ENCODE results near the gene DHRS4L2. TPM values are rescaled to one million over a fixed set of nuclear protein-coding genes. Genes with fewer than 3 reads are reported as not detected.
A peak's percentile ranks its signal among the peaks of the same experiment; 100 is the strongest.
"Not testable (repeated sequence)": the region's sequence is repeated elsewhere in the genome, so short reads cannot be mapped to it uniquely, and the experiment has no call there.

Gene DHRS4L2
- total RNA-seq, 1 donor from 2014 or later: 24.9 TPM

GRCh38 chr14:24036169-24036962 lies 47.6 kb downstream of the DHRS4L2 start:
- intact Hi-C loops (cut with micrococcal nuclease): loop anchor here (1.0 to 5.0 kb wide), 2 partner anchors 22 to 49 kb away; partner anchors contain the start of gene DHRS4L2
- Mint-ChIP-seq H3K4me1 (ENCODE audit: low read depth) (peaks cover 10% of the 10 kb centered on the region), H3K36me3 (ENCODE audit: low read depth) (peaks cover 2% of the 10 kb centered on the region), H3K27me3 (ENCODE audit: low read depth) (no peaks in the 10 kb centered on the region), H3K9me3 (peaks cover 19% of the 10 kb centered on the region), H3K4me3 (ENCODE audit: low read depth) (peak overlapping the region; percentile 94), H3K27ac (peak overlapping the region; percentile 88)
- peak; percentile 65 for DNase-seq (ENCODE audit: low spot score)

DNA sequence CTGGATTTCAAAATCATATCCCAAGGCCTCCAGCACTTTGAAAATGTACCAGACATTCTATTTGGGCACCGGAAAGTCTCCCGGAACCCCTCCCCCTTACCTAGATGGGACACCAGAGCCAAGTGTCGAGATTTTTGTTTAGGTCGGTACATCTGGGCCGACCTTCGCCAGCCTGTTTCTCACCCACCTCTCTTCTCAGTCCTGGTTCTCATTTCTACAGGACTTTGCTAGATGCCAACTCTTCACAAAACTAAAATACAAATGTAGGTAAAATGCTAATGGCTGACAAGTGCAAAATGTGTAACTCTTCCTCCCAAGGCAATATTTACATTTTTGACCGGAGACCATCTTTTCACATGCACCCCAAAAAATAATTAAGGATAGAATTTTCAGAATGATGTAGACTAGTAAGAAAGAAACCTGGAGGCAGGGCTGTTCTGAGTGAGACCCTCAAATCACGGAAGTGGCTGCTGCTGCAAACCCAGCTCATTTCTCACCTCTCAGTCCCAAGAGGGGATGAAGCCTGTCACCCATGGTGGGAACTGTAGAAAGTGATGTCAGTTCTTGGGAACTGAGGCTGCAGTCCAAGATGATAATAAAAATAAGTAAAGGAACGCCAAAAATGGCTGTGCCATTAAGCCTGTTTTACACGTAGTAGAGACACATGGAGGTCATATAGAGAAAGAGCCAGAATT lies 48.4 kb downstream of the DHRS4L2 start:
- intact Hi-C loops (cut with micrococcal nuclease): loop anchor here (1.0 to 5.0 kb wide), 2 partner anchors 23 to 50 kb away; partner anchors contain the start of gene DHRS4L2
- peaks cover 10% of the 10 kb centered on the region for H3K4me1 Mint-ChIP-seq (ENCODE audit: low read depth)
- not testable (repeated sequence) for H3K36me3 Mint-ChIP-seq (ENCODE audit: low read depth); DNase-seq (ENCODE audit: low spot score); H3K27me3 Mint-ChIP-seq (ENCODE audit: low read depth)
- peak overlapping the region; percentile 88 for H3K27ac Mint-ChIP-seq
- peak overlapping the region; percentile 94 for H3K4me3 Mint-ChIP-seq (ENCODE audit: low read depth)
- peaks cover 11% of the 10 kb centered on the region for H3K9me3 Mint-ChIP-seq

DNA sequence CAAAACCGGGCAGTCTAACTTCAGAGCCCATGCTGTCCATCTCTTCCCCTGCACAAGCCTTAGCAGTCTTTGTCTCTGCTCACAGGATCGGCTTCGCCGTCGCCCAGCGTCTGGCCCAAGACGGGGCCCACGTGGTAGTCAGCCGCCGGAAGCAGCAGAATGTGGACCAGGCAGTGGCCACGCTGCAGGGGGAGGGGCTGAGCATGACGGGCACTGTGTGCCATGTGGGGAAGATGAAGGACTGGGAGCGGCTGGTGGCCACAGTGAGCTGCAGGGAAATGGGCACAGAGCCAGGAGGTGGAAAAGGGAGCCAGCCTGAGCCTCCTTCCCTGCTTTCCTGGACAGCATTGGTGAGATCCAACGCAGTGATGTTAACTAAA lies 48.9 kb downstream of the DHRS4L2 start:
- H3K27me3 Mint-ChIP-seq (ENCODE audit: low read depth): peaks cover 3% of the 10 kb centered on the region
- peaks cover 6% of the 10 kb centered on the region for H3K9me3 Mint-ChIP-seq
- no peak for DNase-seq (ENCODE audit: low spot score)
- intact Hi-C loops (cut with micrococcal nuclease): loop anchor here (5.0 kb wide), 1 partner anchor 50 kb away; the partner anchor contains the start of gene DHRS4L2
- H3K27ac Mint-ChIP-seq: no peak overlapping the region
- peaks cover 10% of the 10 kb centered on the region for H3K4me1 Mint-ChIP-seq (ENCODE audit: low read depth)
- H3K4me3 Mint-ChIP-seq (ENCODE audit: low read depth): no peak overlapping the region
- no peaks in the 10 kb centered on the region for H3K36me3 Mint-ChIP-seq (ENCODE audit: low read depth)

- Mint-ChIP-seq H3K36me3 (ENCODE audit: low read depth) (no peaks in the 10 kb centered on the region), H3K9me3 (no peaks in the 10 kb centered on the region), H3K27ac (no peak overlapping the region), H3K4me3 (ENCODE audit: low read depth) (no peak overlapping the region), H3K27me3 (ENCODE audit: low read depth) (peaks cover 6% of the 10 kb centered on the region), H3K4me1 (ENCODE audit: low read depth) (peaks cover 10% of the 10 kb centered on the region)
- DNase-seq (ENCODE audit: low spot score): no peak
- intact Hi-C loops (cut with micrococcal nuclease): loop anchor here (5.0 kb wide), 1 partner anchor 51 kb away; the partner anchor contains the start of gene DHRS4L2
These were observed 50.0 kb downstream of the DHRS4L2 start for GRCh38 chr14:24038686-24039085.

- H3K4me3 Mint-ChIP-seq (ENCODE audit: low read depth): no peak overlapping the region
- no peaks in the 10 kb centered on the region for H3K9me3 Mint-ChIP-seq
- intact Hi-C loops (cut with micrococcal nuclease): no loop called here
- H3K27ac Mint-ChIP-seq: no peak overlapping the region
- H3K4me1 Mint-ChIP-seq (ENCODE audit: low read depth): peaks cover 9% of the 10 kb centered on the region
- H3K27me3 Mint-ChIP-seq (ENCODE audit: low read depth): peaks cover 9% of the 10 kb centered on the region
- DNase-seq (ENCODE audit: low spot score): no peak
- H3K36me3 Mint-ChIP-seq (ENCODE audit: low read depth): no peaks in the 10 kb centered on the region
These were observed 52.0 kb downstream of the DHRS4L2 start for GRCh38 chr14:24040692-24041091.

DNA sequence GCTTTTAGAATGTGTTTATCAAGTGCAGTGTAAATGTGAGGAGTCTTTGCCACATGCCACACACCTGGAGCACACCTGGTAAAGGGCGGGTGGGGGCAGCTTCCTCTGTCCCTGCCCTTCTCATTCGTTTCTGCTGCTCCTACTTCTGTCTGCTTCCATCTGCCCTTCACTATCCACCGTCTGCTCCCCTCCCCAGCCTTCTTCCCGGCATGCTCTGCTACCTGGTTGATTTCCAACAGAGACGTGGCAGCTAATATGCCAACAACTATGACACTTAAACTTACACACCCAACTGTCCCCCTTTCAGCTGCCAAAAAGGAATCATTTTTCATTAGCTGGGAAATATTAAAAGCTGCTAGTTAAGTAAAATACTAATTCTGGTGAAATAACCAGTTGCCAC lies 54.0 kb downstream of the DHRS4L2 start:
- H3K9me3 Mint-ChIP-seq: no peaks in the 10 kb centered on the region
- H3K36me3 Mint-ChIP-seq (ENCODE audit: low read depth): no peaks in the 10 kb centered on the region
- H3K4me1 Mint-ChIP-seq (ENCODE audit: low read depth): no peaks in the 10 kb centered on the region
- H3K27ac Mint-ChIP-seq: no peak overlapping the region
- intact Hi-C loops (cut with micrococcal nuclease): no loop called here
- H3K4me3 Mint-ChIP-seq (ENCODE audit: low read depth): no peak overlapping the region
- DNase-seq (ENCODE audit: low spot score): no peak
- H3K27me3 Mint-ChIP-seq (ENCODE audit: low read depth): peaks cover 18% of the 10 kb centered on the region

DNA sequence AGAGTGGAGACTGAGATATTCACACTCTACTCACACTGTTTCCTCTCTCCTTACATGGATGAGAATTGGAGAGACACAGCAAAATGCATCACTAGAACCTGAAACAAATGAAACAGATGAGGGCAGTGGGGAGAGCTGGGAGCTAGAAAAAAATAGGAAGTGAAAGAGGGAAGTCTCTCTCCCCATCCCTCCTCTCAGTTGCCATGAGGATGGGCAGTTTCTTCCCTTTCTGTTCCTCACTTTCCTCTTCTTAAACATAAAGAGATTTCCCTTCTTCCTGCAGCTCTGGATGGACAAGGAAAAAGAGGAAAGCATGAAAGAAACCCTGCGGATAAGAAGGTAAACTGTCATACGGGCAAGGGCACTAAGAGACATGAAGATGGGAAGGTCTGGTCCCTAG lies 60.3 kb downstream of the DHRS4L2 start:
- intact Hi-C loops (cut with micrococcal nuclease); DNase-seq (ENCODE audit: low spot score); H3K36me3 Mint-ChIP-seq (ENCODE audit: low read depth); H3K9me3 Mint-ChIP-seq; H3K27ac Mint-ChIP-seq; H3K4me3 Mint-ChIP-seq (ENCODE audit: low read depth): not testable (repeated sequence)
- H3K4me1 Mint-ChIP-seq (ENCODE audit: low read depth): peaks cover 17% of the 10 kb centered on the region
- H3K27me3 Mint-ChIP-seq (ENCODE audit: low read depth): peaks cover 36% of the 10 kb centered on the region

DNA sequence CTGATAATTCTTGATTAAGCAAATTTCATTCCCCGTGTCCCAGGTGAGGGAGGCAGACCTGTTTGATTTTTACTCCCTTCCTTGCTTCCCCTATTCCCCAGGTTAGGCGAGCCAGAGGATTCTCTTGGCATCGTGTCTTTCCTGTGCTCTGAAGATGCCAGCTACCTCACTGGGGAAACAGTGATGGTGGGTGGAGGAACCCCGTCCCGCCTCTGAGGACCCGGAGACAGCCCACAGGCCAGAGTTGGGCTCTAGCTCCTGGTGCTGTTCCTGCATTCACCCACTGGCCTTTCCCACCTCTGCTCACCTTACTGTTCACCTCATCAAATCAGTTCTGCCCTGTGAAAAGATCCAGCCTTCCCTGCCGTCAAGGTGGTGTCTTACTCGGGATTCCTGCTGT lies 62.0 kb downstream of the DHRS4L2 start:
- H3K9me3 Mint-ChIP-seq; H3K36me3 Mint-ChIP-seq (ENCODE audit: low read depth); DNase-seq (ENCODE audit: low spot score); H3K27ac Mint-ChIP-seq; intact Hi-C loops (cut with micrococcal nuclease): not testable (repeated sequence)
- Mint-ChIP-seq H3K4me3 (ENCODE audit: low read depth) (peak overlapping the region; percentile 75), H3K4me1 (ENCODE audit: low read depth) (peaks cover 17% of the 10 kb centered on the region), H3K27me3 (ENCODE audit: low read depth) (peaks cover 31% of the 10 kb centered on the region)

DNA sequence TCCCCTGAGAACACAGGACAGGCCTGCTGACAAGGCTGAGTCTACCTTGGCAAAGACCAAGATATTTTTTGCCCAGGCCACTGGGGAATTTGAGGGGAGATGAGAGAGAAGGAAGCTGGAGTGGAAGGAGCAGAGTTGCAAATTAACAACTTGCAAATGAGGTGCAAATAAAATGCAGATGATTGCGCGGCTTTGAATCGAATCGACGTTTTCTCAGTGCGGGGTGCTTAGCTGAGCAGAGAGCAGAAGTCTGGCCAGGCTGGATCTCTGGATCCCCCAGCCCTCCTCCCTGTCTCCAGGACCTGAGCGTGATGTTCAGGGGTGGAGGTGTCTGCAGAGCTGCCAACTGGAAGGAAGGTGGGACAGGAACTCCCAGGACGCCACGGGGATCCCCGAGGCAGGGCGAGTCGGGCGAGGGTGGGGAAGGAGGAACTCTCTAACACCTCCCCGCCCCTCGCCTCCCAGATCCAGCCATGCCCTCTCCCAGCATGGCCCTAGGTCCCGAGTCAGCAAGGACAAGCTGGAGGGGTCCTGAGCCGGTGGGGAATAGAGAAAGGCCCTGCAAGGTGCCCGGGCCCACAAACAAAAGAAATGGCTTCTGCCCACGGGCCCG lies 62.6 kb downstream of the DHRS4L2 start:
- no peaks in the 10 kb centered on the region for H3K36me3 Mint-ChIP-seq (ENCODE audit: low read depth)
- peak overlapping the region; percentile 75 for H3K4me3 Mint-ChIP-seq (ENCODE audit: low read depth)
- H3K27ac Mint-ChIP-seq: peak overlapping the region; percentile 9
- no peak for DNase-seq (ENCODE audit: low spot score)
- intact Hi-C loops (cut with micrococcal nuclease): no loop called here
- no peaks in the 10 kb centered on the region for H3K9me3 Mint-ChIP-seq
- peaks cover 28% of the 10 kb centered on the region for H3K27me3 Mint-ChIP-seq (ENCODE audit: low read depth)
- H3K4me1 Mint-ChIP-seq (ENCODE audit: low read depth): peaks cover 17% of the 10 kb centered on the region

GRCh38 chr14:24051789-24052655 lies 63.3 kb downstream of the DHRS4L2 start, which contains the start of gene CARMIL3:
Gene CARMIL3, plus strand, starts transcription at chr14:24052009. Its CDS starts 145 bp downstream, at chr14:24052154.
- Mint-ChIP-seq H3K4me3 (ENCODE audit: low read depth) (peak within 1 kb of the TSS; percentile 79), H3K27me3 (ENCODE audit: low read depth) (peaks cover 24% of the 10 kb centered on the region), H3K9me3 (no peaks in the 10 kb centered on the region), H3K27ac (peak within 1 kb of the TSS; percentile 61), H3K4me1 (ENCODE audit: low read depth) (peaks cover 17% of the 10 kb centered on the region), H3K36me3 (ENCODE audit: low read depth) (no peaks in the 10 kb centered on the region)
- intact Hi-C loops (cut with micrococcal nuclease): loop anchor here (1.0 to 2.0 kb wide), 2 partner anchors 62 to 63 kb away; partner anchors contain the start of genes DCAF11, DHRS4L2 and NRL
- peak; percentile 58 for DNase-seq (ENCODE audit: low spot score)

DNA sequence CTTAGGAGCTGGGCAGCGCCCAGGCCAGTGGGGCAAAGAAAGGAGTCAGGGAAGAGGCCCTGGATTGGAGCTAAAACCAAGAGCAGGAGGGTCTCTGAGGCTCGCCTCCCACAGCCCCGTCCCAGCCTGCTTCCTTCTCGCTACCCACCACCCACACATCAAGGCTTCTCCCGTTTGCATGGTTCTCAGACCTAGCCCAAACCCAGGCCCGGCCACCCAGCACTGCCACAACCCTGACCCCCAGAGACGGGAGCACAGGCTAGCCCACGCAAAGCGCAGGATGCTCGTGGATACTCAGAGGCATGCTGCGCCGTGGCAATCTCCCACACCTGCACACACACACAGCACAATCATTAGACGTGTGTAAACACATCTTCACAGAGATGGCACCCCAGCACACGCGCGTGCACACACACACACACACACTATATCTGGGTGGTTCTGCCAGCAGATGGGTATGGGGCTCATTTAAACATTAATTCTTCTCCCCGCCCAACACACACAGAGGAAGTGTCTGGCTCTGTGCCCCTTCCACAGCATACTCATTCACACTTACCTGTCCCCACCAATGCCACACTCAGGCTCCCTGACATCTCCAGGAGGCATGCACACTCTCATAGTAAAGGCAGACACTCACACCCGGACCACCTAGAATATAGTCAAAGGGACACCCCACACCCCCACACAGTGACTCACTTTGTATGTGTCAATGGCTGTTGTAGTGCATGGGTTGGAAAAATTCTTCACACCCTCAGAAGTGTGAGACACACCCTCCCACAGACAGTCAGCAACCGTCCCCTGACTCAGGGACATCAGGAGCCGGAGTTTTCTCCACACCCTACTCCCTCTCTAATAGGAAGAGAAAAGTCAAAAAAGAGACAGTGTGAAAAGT lies 64.2 kb downstream of the DHRS4L2 start:
- H3K27me3 Mint-ChIP-seq (ENCODE audit: low read depth): peaks cover 24% of the 10 kb centered on the region
- H3K9me3 Mint-ChIP-seq: no peaks in the 10 kb centered on the region
- H3K4me3 Mint-ChIP-seq (ENCODE audit: low read depth): peak overlapping the region; percentile 79
- peak overlapping the region; percentile 61 for H3K27ac Mint-ChIP-seq
- no peaks in the 10 kb centered on the region for H3K36me3 Mint-ChIP-seq (ENCODE audit: low read depth)
- peaks cover 17% of the 10 kb centered on the region for H3K4me1 Mint-ChIP-seq (ENCODE audit: low read depth)
- no peak for DNase-seq (ENCODE audit: low spot score)
- intact Hi-C loops (cut with micrococcal nuclease): loop anchor here (1.0 to 2.0 kb wide), 3 partner anchors 41 to 64 kb away; partner anchors contain the start of genes DCAF11, DHRS4L2, NRL and PCK2
